ENCODE measurements around the gene SUFU. TPM values are rescaled to one million over a fixed set of nuclear protein-coding genes. Genes with fewer than 3 reads are reported as not detected.

Gene SUFU
- total RNA-seq, 4 donors from 2014 or later, result 6.5 to 11.0 (median 9.2) TPM

GRCh38 chr10:102583435-102584417 lies 80.0 kb downstream of the SUFU start:
- peak; percentile 82 to 94 (median 87) for DNase-seq
- H3K27me3 ChIP-seq, result no peaks in the 10 kb centered on the region
- H3K36me3 ChIP-seq, result no peaks in the 10 kb centered on the region
- no peaks in the 10 kb centered on the region for H3K9me3 ChIP-seq
- no peak overlapping the region for H3K4me3 ChIP-seq
- TF ChIP-seq CTCF (IDR thresholded peaks at IDR 0.05), result peak; percentile 76 to 85 (median 83)
- no peak for TF ChIP-seq POLR2A (IDR thresholded peaks at IDR 0.05)
- H3K27ac ChIP-seq, result no peak overlapping the region
- peaks cover 0 to 17% (median 0%) of the 10 kb centered on the region in 4 donors for H3K4me1 ChIP-seq

GRCh38 chr10:102585026-102585425 lies 81.3 kb downstream of the SUFU start:
- TF ChIP-seq CTCF (IDR thresholded peaks at IDR 0.05) (no peak), POLR2A (IDR thresholded peaks at IDR 0.05) (no peak)
- Histone ChIP-seq H3K9me3 (no peaks in the 10 kb centered on the region), H3K36me3 (no peaks in the 10 kb centered on the region), H3K4me1 (peaks cover 0 to 13% (median 0%) of the 10 kb centered on the region in 4 donors), H3K27me3 (no peaks in the 10 kb centered on the region), H3K27ac (no peak overlapping the region), H3K4me3 (no peak overlapping the region)
- DNase-seq, result no peak

- Histone ChIP-seq H3K9me3 (no peaks in the 10 kb centered on the region), H3K4me3 (no peak overlapping the region), H3K27me3 (no peaks in the 10 kb centered on the region), H3K27ac (no peak overlapping the region), H3K4me1 (peaks cover 0 to 12% (median 0%) of the 10 kb centered on the region in 4 donors), H3K36me3 (no peaks in the 10 kb centered on the region)
- TF ChIP-seq CTCF (IDR thresholded peaks at IDR 0.05) (no peak), POLR2A (IDR thresholded peaks at IDR 0.05) (no peak)
- DNase-seq, result no peak
Measured at GRCh38 chr10:102586858-102587257, 83.1 kb downstream of the SUFU start.

GRCh38 chr10:102588875-102589274 lies 85.1 kb downstream of the SUFU start:
- Histone ChIP-seq H3K4me1 (peaks cover 0 to 9% (median 0%) of the 10 kb centered on the region in 4 donors), H3K27me3 (no peaks in the 10 kb centered on the region), H3K4me3 (no peak overlapping the region), H3K27ac (no peak overlapping the region), H3K36me3 (peaks cover 0 to 3% (median 0%) of the 10 kb centered on the region in 3 donors), H3K9me3 (no peaks in the 10 kb centered on the region)
- TF ChIP-seq CTCF (IDR thresholded peaks at IDR 0.05), result no peak
- TF ChIP-seq POLR2A (IDR thresholded peaks at IDR 0.05), result no peak
- DNase-seq, result no peak

GRCh38 chr10:102593074-102593803 lies 89.5 kb downstream of the SUFU start:
- H3K9me3 ChIP-seq, result no peaks in the 10 kb centered on the region
- peaks cover 0 to 13% (median 0%) of the 10 kb centered on the region in 4 donors for H3K4me1 ChIP-seq
- H3K4me3 ChIP-seq, result no peak overlapping the region
- no peak for TF ChIP-seq CTCF (IDR thresholded peaks at IDR 0.05)
- TF ChIP-seq POLR2A (IDR thresholded peaks at IDR 0.05), result no peak
- DNase-seq, result no peak
- no peaks in the 10 kb centered on the region for H3K27me3 ChIP-seq
- no peak overlapping the region for H3K27ac ChIP-seq
- peaks cover 0 to 22% (median 0%) of the 10 kb centered on the region in 3 donors for H3K36me3 ChIP-seq

Data from Peyer's patch (tissue), 4 donors.